Liver (tissue), 9 donors: Measurements from ENCODE around the gene CSTPP1. TPM values are rescaled to one million over a fixed set of nuclear protein-coding genes. Genes with fewer than 3 reads are reported as not detected.

ENCODE experiments used
- DNase-seq: peaks from one replicate; pipeline ENCODE4 v3.0.0-alpha.2; 2017; ENCODE audit warnings: low spot score
- H3K27ac ChIP-seq, 2 donors: one replicate each; pipeline ENCODE4 v1.7.0; 2013; ENCODE audit warnings: inconsistent platforms in 2 of 2, low read length in 2 of 2, control low read depth in 1 of 2, low read depth in 1 of 2, mild to moderate bottlenecking in 1 of 2
- H3K27me3 ChIP-seq, 4 donors: one replicate each; pipeline versions ENCODE4 v1.6.1 to v1.7.0; 2013; ENCODE audit warnings: low read length in 3 of 4, inconsistent platforms in 1 of 4, mild to moderate bottlenecking in 1 of 4, moderate library complexity in 1 of 4; ENCODE audit not compliant: control insufficient read depth in 4 of 4, insufficient read depth in 4 of 4
- H3K36me3 ChIP-seq, 4 donors: one replicate each; pipeline versions ENCODE4 v1.6.1 to v1.7.0; 2013; ENCODE audit warnings: low read length in 3 of 4, mild to moderate bottlenecking in 3 of 4, low read depth in 1 of 4, moderate library complexity in 1 of 4; ENCODE audit not compliant: control insufficient read depth in 4 of 4, insufficient read depth in 3 of 4
- H3K4me1 ChIP-seq, 4 donors: one replicate each; pipeline versions ENCODE4 v1.6.1 to v1.7.0; 2013; ENCODE audit warnings: low read length in 3 of 4, mild to moderate bottlenecking in 3 of 4, moderate library complexity in 1 of 4; ENCODE audit not compliant: control insufficient read depth in 4 of 4, insufficient read depth in 4 of 4
- H3K4me3 ChIP-seq, 3 donors: one replicate each; pipeline versions ENCODE4 v1.6.1 to v1.7.0; 2013; ENCODE audit warnings: low read length in 3 of 3, control low read depth in 1 of 3, low read depth in 1 of 3, mild to moderate bottlenecking in 1 of 3
- H3K9ac ChIP-seq, 2 donors: one replicate each; pipeline ENCODE4 v1.7.0; 2013; ENCODE audit warnings: low read length in 2 of 2, mild to moderate bottlenecking in 2 of 2, moderate library complexity in 2 of 2, control low read depth in 1 of 2, low read depth in 1 of 2
- H3K9me3 ChIP-seq, 4 donors: one replicate each; pipeline versions ENCODE4 v1.6.1 to v1.7.0; 2013; ENCODE audit warnings: low read length in 3 of 4; ENCODE audit not compliant: control insufficient read depth in 4 of 4
- ATF3 ChIP-seq: IDR thresholded peaks from 2 replicates; pipeline ENCODE4 v1.6.1; 2016; ENCODE audit warnings: antibody characterized with exemption
- CTCF ChIP-seq: fragments of 150-350 bp; IDR thresholded peaks from 2 replicates; pipeline ENCODE4 v1.5.1; 2017; ENCODE audit warnings: improper control_type of control experiment, low read depth, low read length; ENCODE audit not compliant: missing input control
- FOXA1 ChIP-seq: IDR thresholded peaks from 2 replicates; pipeline ENCODE4 v1.6.1; 2016; ENCODE audit warnings: antibody characterized with exemption
- GABPA ChIP-seq, 2 donors: IDR thresholded peaks in 1 of 2; conservative IDR thresholded peaks in 1 of 2; 2 replicates each; pipeline ENCODE4 v1.6.1; 2016; ENCODE audit warnings: antibody characterized with exemption in 2 of 2, mild to moderate bottlenecking in 1 of 2, moderate library complexity in 1 of 2
- HNF4A ChIP-seq, 2 donors: conservative IDR thresholded peaks; 2 replicates each; pipeline ENCODE4 v1.6.1; 2016; ENCODE audit warnings: antibody characterized with exemption in 2 of 2, mild to moderate bottlenecking in 2 of 2
- MAX ChIP-seq: IDR thresholded peaks from 2 replicates; pipeline ENCODE4 v1.6.1; 2016; ENCODE audit warnings: antibody characterized with exemption
- NR2F2 ChIP-seq: IDR thresholded peaks from 2 replicates; pipeline ENCODE4 v1.6.1; 2016; ENCODE audit warnings: antibody characterized with exemption
- TAF1 ChIP-seq: conservative IDR thresholded peaks from 2 replicates; pipeline ENCODE4 v1.6.1; 2016; ENCODE audit warnings: antibody characterized with exemption, mild to moderate bottlenecking
- YY1 ChIP-seq: IDR thresholded peaks from 2 replicates; pipeline ENCODE4 v1.6.1; 2016; ENCODE audit warnings: antibody characterized with exemption, mild to moderate bottlenecking
- ZBTB33 ChIP-seq: IDR thresholded peaks from 2 replicates; pipeline ENCODE4 v1.6.1; 2016; ENCODE audit warnings: antibody characterized with exemption
- WGBS: extraction: QIAGEN DNeasy Blood & Tissue Kit; methylation state at CpG from one replicate; pipeline ENCODE4 v1.1.7; 2013; 5-methylcytosine and 5-hydroxymethylcytosine counted together
- polyA plus RNA-seq, 2 donors: library from polyadenylated mRNA; stranded (reverse) in 1 of 2; unstranded in 1 of 2; fragments of 200-250 nt in 1 of 2; fragments of >200 nt in 1 of 2; fragmentation: Nextera tagmentation in 1 of 2; extraction: Ambion mirVana in 1 of 2; gene quantifications; one replicate each; pipeline versions ENCODE4 v1.2.1 to v1.2.3, GENCODE V29; 2013 to 2015
- total RNA-seq, 2 donors: library from RNA; depleted of rRNA; stranded (reverse); fragments of >200 nt; gene quantifications; one replicate each; pipeline ENCODE4 v1.2.3, GENCODE V29; 2014
- donor health status: healthy.
- donor health status: healthy.
- donor health status: healthy.
- donor health status: healthy.
- donor health status: healthy.

Gene CSTPP1
- total and polyA plus RNA-seq, 4 donors, result 5.4 to 6.6 (median 5.7) TPM

GRCh38 chr11:47121731-47122130 lies 185.2 kb downstream of the CSTPP1 start:
- Histone ChIP-seq H3K4me1 (peaks cover 0 to 14% (median 3%) of the 10 kb centered on the region in 4 donors), H3K9ac (no peak overlapping the region), H3K9me3 (no peaks in the 10 kb centered on the region), H3K4me3 (no peak overlapping the region), H3K27me3 (no peaks in the 10 kb centered on the region), H3K36me3 (no peaks in the 10 kb centered on the region), H3K27ac (no peak overlapping the region)
- TF ChIP-seq ATF3 (no peak), FOXA1 (no peak), TAF1 (no peak), YY1 (no peak), MAX (no peak), ZBTB33 (no peak), GABPA (IDR thresholded peaks at IDR 0.05 in 1 of 2, conservative IDR thresholded peaks at IDR 0.05 in 1 of 2) (no peak), NR2F2 (no peak), CTCF (no peak)
- 40% methylated on average over 2 of the region's 2 CpGs for WGBS
- DNase-seq, result no peak

- WGBS, result 88% methylated on average over 2 of the region's 2 CpGs
- Histone ChIP-seq H3K27ac (no peak overlapping the region), H3K9me3 (no peaks in the 10 kb centered on the region), H3K4me1 (peaks cover 0 to 14% (median 3%) of the 10 kb centered on the region in 4 donors), H3K4me3 (no peak overlapping the region), H3K36me3 (no peaks in the 10 kb centered on the region), H3K9ac (no peak overlapping the region), H3K27me3 (no peaks in the 10 kb centered on the region)
- TF ChIP-seq HNF4A (conservative IDR thresholded peaks at IDR 0.05) (no peak), CTCF (no peak), YY1 (no peak), ATF3 (no peak), ZBTB33 (no peak), NR2F2 (no peak)
- DNase-seq, result no peak
Measured at GRCh38 chr11:47123094-47123493, 186.5 kb downstream of the CSTPP1 start.
